Loucy (cell line): ENCODE results near the gene TNFRSF13B.

Experiments
- CTCF ChIP-seq: fragments of 200-600 bp; sonication (generic); conservative IDR thresholded peaks from 2 replicates; pipeline ENCODE4 v1.5.1; 2014; ENCODE audit warnings: mild to moderate bottlenecking, antibody characterized with exemption, low read length
- EZH2phosphoT487 ChIP-seq: fragments of 200-600 bp; IDR thresholded peaks from 2 replicates; pipeline ENCODE4 v1.6.1; 2018; ENCODE audit warnings: antibody characterized with exemption, mild to moderate bottlenecking, moderate library complexity, borderline replicate concordance

GRCh38 chr17:16932611-16933010 lies 39.3 kb downstream of the TNFRSF13B start:
- TF ChIP-seq CTCF, result no peak
- no peak for TF ChIP-seq EZH2phosphoT487
